GM12891 (cell line): ENCODE measurements around the gene IRX4.
"Not testable (repeated sequence)": the region's sequence is repeated elsewhere in the genome, so short reads cannot be mapped to it uniquely, and the experiment has no call there.

Experiments used
- DNase-seq: peaks from one replicate; pipeline ENCODE4 v3.0.0; 2011; ENCODE audit warnings: low spot score; ENCODE audit not compliant: insufficient read length
- FAIRE-seq: peaks from 2 replicates; lab custom pipeline; 2011; peaks lifted over from hg19 to GRCh38; lab: Jason Lieb, UNC
- PAX5 ChIP-seq: IDR thresholded peaks from 2 replicates; pipeline ENCODE4 v1.6.1; 2011; ENCODE audit warnings: low read length, moderate library complexity, mild to moderate bottlenecking; ENCODE audit not compliant: insufficient read depth, severe bottlenecking
- POLR2A ChIP-seq: IDR thresholded peaks from 2 replicates; pipeline ENCODE4 v1.6.1; 2011; ENCODE audit warnings: low read depth, low read length, control low read depth
- POLR2AphosphoS5 ChIP-seq: IDR thresholded peaks from 2 replicates; pipeline ENCODE4 v1.6.1; 2011; ENCODE audit warnings: low read depth, low read length, control low read depth
- POU2F2 ChIP-seq: IDR thresholded peaks from 2 replicates; pipeline ENCODE4 v1.6.1; 2011; ENCODE audit warnings: low read depth, mild to moderate bottlenecking, control low read depth, low read length, moderate library complexity
- SPI1 ChIP-seq: IDR thresholded peaks from 2 replicates; pipeline ENCODE4 v1.6.1; 2011; ENCODE audit warnings: low read depth, low read length, control low read depth
- TAF1 ChIP-seq: IDR thresholded peaks from 2 replicates; pipeline ENCODE4 v1.6.1; 2011; ENCODE audit warnings: low read depth, low read length, control low read depth

IRX4 gene

DNA sequence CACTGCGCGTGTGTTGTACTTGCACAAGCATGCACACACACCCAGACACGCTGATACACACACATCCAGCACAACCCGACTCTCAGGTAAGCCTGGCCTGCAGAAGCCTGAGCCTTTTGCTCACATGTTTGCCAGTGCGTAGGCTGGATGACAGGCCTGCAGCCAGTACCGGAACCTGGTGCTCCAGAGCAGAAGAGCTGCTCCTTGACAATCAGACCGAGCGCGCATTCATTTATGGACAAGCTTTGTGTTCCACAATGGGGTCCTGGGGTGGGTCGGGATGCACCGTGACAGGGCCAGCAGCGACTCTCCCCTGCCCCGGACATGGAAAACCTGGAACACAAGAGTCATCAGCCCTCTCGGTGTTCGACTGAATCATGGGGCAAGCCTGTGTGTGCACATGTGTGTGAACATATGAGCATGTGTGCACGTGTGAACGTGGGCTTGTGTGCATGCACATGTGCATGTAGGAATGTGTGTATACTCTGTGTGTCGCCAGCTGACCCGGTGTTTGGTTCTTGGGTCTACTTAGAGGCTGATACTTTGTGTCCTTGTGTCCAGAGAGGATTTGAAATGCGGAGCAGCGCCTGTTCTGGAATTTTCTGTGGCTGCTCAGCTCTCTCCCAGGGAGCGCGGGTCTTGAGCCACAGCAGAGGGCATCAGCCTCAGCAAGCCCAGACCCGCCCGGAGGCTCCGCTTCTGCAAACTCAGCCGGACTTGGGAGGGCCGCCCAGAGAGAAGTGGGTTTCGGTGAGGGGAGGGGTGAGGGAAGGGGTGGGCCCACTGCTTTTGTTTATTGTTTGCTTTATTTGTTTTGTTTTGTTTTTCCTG, 32.2 kb downstream of the IRX4 start:
- TF ChIP-seq TAF1 (no peak), POU2F2 (no peak), POLR2AphosphoS5 (no peak), POLR2A (no peak), SPI1 (no peak), PAX5 (no peak)
- FAIRE-seq (no peak), DNase-seq (no peak)

DNA sequence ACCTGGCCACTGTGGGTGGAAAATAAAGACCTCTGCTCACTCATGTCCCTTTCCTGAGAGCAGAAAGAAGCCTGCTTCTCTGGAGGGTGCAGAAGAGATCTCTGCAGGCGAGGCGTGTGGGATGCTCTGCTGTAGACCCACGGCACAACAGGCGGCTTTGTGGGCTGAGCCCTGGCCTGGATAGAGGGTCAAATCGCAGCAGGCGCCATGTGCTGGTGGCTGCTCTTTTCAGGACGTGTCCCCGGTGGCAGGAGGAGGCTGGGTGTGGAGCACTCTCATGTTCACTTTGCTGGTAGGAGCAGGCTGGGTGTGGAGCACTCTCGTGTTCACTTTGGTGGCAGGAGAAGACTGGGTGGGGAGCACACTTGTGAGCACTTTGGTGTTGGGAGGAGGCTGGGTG, 35.1 kb downstream of the IRX4 start:
- TF ChIP-seq TAF1 (no peak), POU2F2 (no peak), POLR2AphosphoS5 (no peak), POLR2A (no peak), SPI1 (no peak), PAX5 (no peak)
- FAIRE-seq (no peak), DNase-seq (no peak)

DNA sequence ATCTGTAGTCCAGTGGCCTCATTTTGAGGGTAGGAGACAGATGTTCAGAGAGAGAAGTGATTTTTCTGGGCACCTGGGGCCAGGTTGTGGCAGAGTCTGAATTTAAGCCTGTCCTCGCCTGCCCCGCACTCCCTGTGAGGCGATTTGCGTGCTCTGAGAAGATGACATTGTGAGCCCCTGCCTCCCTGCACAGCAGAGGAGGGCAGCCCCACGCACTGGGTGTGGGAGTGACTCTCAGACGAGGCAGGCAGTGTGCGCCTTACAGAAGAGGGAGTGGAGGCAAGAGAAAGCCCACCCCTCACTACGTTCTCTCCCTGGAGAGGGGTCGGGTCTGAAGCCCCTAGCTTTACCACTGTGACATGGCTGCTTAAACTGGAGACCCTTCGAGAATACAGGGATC, 35.7 kb downstream of the IRX4 start:
- TF ChIP-seq TAF1 = no peak
- TF ChIP-seq POU2F2 = no peak
- no peak for TF ChIP-seq POLR2AphosphoS5
- TF ChIP-seq PAX5 = no peak
- TF ChIP-seq SPI1 = no peak
- no peak for TF ChIP-seq POLR2A
- FAIRE-seq (no peak), DNase-seq (no peak)

DNA sequence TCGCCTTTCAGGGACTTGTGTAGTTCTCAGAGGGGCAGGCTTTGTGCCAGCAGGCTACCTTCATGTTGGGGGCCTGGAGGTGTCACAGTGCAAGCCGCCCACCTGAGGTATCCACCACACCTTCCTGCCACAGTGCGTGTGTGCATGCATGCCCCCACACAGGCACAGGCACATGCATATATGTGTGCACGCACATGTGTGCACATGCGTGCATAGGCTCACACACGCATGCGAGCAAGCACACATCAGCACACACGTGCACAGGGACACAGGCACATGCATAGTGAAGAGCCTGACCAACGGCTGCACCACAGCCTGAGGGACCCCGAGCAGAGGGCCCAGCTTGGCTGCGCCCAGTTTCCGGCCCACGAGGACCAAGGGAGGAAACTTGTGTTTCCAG, 36.1 kb downstream of the IRX4 start:
- TF ChIP-seq PAX5 (no peak), POLR2AphosphoS5 (no peak), TAF1 (no peak), POU2F2 (no peak), POLR2A (no peak)
- FAIRE-seq = no peak

DNA sequence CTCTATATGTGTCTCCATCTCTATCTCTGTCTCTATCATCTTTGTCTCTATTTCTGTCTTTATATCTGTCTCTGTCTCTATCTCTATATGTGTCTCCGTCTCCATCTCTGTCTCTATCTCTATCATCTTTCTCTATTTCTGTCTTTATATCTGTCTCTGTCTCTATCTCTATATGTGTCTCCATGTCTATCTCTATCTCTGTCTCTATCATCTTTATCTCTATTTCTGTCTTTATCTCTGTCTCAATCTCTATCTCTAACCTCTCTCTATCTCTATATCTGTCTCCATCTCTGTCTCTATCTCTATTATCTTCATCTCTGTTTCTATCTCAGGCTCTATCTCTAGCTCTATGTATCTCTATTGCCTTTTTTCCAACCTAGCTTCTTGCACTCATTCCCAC, 37.0 kb downstream of the IRX4 start:
- TF ChIP-seq POLR2AphosphoS5 (no peak), SPI1 (no peak), TAF1 (no peak), PAX5 (no peak), POU2F2 (no peak)
- FAIRE-seq (no peak), DNase-seq (no peak)

More for the DNA sequence above, 36.1 kb downstream of the IRX4 start:
- DNase-seq = no peak

DNA sequence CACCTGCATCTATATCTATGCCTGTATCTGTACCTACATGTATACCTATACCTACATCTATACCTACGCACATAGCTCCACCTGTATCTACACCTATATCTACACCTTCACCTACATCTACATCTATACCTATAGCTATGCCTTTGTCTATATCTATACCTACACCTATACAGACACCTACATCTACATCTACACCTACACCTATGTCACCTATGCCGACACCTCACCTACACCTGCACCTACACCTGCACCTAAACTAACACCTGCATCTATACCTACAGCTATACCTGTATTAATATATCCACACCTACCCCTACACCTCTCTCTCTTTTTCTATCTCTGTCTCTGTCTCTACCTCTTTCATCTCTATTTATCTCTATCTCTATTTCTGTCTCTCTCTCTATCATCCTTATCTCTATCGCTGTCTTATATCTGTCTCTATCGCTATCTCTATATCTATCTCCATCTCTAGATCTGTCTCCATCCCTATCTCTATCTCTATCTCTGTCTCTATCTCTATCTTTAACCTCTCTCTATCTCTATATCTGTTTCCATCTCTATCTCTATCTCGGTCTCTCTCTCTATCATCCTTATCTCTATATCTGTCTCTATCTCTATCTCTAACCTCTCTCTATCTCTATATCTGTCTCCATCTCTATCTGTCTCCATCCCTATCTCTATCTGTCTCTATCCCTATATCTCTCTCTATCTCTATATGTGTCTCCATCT, 37.9 kb downstream of the IRX4 start:
- no peak for DNase-seq
- no peak for FAIRE-seq
- no peak for TF ChIP-seq SPI1
- no peak for TF ChIP-seq PAX5
- no peak for TF ChIP-seq TAF1
- TF ChIP-seq POLR2A = no peak
- no peak for TF ChIP-seq POU2F2
- TF ChIP-seq POLR2AphosphoS5 = no peak

DNA sequence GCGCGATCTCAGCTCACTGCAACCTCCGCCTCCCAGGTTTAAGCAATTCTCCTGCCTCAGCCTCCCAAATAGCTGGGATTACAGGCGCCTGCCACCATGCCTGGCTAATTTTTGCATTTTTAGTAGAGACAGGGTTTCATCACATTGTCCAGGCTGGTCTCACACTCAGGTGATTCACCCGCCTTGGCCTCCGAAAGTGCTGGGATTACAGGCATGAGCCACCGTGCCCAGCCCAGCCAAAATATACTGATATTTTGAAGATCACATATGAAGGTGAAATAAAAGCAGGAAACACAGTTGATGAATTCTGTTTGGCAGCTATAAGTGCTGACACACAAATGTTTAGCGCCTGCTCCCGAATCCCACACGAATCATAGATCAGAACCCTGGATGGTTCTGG, 39.0 kb downstream of the IRX4 start:
- FAIRE-seq, DNase-seq: not testable (repeated sequence)

DNA sequence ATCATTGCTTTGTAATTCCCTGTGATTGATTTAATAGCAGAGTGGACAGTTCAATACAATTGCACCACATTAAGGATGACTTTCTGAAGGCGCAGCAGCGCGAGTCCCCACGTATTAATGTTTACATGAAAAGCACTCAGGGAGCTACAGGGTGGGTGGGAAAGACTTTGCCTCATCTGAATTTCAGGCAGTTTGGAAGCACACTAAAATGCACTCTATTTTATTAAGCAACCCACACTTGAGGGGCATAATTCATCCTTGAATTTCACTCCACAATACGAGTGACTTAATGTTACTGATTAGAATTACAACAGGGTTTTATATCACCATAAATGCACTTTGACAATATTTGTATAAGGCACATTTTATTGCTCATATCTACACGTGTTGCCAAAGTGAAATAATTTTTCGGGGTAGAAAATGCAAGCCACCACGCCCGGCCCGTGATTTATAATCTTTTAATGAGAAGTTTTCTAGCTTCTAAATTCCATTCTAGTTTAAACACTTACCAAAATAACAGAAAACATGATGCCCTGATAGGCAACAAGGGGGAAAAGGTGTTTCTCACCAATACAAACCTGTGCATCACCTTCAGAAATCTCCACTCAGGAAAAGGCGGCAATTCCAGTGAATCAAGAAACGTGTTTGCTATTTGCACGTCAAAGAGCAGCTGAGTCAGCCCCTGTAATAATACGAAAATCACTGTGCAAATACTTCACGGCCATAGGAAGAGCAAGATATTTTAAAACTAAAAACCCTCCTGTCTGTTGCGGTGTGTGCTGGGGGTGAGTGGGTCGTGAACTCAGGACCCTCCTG, 40.5 kb downstream of the IRX4 start:
- DNase-seq (no peak), FAIRE-seq (no peak)
- TF ChIP-seq PAX5 = no peak
- no peak for TF ChIP-seq POLR2A
- no peak for TF ChIP-seq TAF1
- TF ChIP-seq SPI1 = no peak
- no peak for TF ChIP-seq POU2F2
- TF ChIP-seq POLR2AphosphoS5 = no peak

DNA sequence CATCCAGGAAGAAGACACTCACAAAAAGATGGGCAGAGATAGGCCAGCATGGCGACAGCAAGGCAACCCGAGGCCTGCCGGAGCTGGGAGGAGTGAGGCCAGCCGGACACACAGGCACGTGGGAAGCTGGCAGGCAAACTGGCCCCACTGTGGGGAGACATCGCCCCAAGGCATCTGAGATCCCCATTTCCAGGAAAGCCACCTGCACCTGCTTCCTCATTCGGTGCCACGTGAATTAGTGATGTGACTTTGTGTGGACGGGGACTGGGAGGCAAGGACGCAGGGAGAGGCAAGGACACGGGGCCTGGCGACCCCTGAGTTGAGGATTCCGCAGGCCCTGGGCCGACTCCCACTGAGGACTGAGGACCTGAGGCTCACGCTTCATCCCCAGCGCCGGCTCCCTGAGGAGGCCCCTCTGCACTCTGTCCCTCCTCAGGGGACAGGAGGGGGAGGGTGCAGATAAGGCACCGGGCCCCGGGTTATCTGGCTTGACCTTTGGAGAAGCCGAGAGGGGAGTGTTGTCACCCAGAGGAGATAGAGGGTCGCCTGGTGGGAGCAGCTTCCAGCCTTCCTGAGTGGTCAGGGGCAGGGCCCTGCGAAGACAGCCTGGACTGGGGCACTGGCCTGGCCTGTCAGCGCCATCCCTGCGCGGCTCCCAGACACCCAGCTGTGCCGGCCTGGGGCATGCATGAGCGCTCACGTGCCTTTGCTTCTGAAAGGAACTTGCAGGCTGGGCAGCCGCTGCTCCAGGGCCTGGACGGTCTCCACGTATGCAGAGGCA, 41.8 kb downstream of the IRX4 start:
- FAIRE-seq (no peak), DNase-seq (no peak)
- no peak for TF ChIP-seq POLR2A
- TF ChIP-seq PAX5 = no peak
- TF ChIP-seq POLR2AphosphoS5 = no peak
- TF ChIP-seq POU2F2 = no peak
- no peak for TF ChIP-seq SPI1
- no peak for TF ChIP-seq TAF1
